GM23338 (cell line): ENCODE results near the gene RPTOR. TPM values are rescaled to one million over a fixed set of nuclear protein-coding genes. Genes with fewer than 3 reads are reported as not detected.

Experiments
- ATAC-seq: fragments of 200-7000 bp; cut with Tn5 transposase; 3 replicates; pipeline ENCODE4 v1.9.1; 2020
- DNase-seq: peaks from one replicate; pipeline ENCODE4 v3.0.0-alpha.2; 2015; ENCODE audit warnings: low spot score
- H2AFZ ChIP-seq: fragments of 200-600 bp; sonication (generic); 2 replicates; pipeline ENCODE4 v1.8.0; 2016; ENCODE audit warnings: antibody characterized with exemption, mild to moderate bottlenecking, moderate library complexity
- H3F3A ChIP-seq: fragments of 200-600 bp; sonication (generic); replicated peaks from 2 replicates; pipeline ENCODE4 v1.8.0; 2017; ENCODE audit warnings: antibody characterized with exemption, mixed run types, low read depth
- H3K27ac ChIP-seq: fragments of 200-600 bp; sonication (generic); 2 replicates; pipeline ENCODE4 v1.6.1; 2016; ENCODE audit warnings: low read depth
- H3K27me3 ChIP-seq: fragments of 200-600 bp; sonication (generic); 2 replicates; pipeline ENCODE4 v1.8.0; 2016; ENCODE audit warnings: mild to moderate bottlenecking, mixed run types, moderate library complexity; ENCODE audit not compliant: insufficient read depth
- H3K36me3 ChIP-seq: fragments of 200-600 bp; sonication (generic); 2 replicates; pipeline ENCODE4 v1.8.0; 2016; ENCODE audit warnings: mild to moderate bottlenecking; ENCODE audit not compliant: insufficient read depth
- H3K4me1 ChIP-seq: fragments of 200-600 bp; sonication (generic); 2 replicates; pipeline ENCODE4 v1.8.0; 2016; ENCODE audit warnings: mild to moderate bottlenecking, moderate library complexity; ENCODE audit not compliant: insufficient read depth
- H3K4me2 ChIP-seq: fragments of 200-600 bp; sonication (generic); 2 replicates; pipeline ENCODE4 v1.7.1; 2017; ENCODE audit warnings: mixed run types
- H3K4me3 ChIP-seq: fragments of 200-600 bp; sonication (generic); 2 replicates; pipeline ENCODE4 v1.6.1; 2016; ENCODE audit warnings: mixed run types
- H3K79me2 ChIP-seq: fragments of 200-600 bp; sonication (generic); replicated peaks from 2 replicates; pipeline ENCODE4 v1.8.0; 2017; ENCODE audit warnings: mild to moderate bottlenecking; ENCODE audit not compliant: insufficient read depth
- H3K9me2 ChIP-seq: fragments of 200-600 bp; sonication (generic); 2 replicates; pipeline ENCODE4 v1.8.0; 2017; ENCODE audit not compliant: insufficient read depth
- H4K20me1 ChIP-seq: fragments of 200-600 bp; sonication (generic); replicated peaks from 2 replicates; pipeline ENCODE4 v1.8.0; 2017; ENCODE audit warnings: mild to moderate bottlenecking; ENCODE audit not compliant: insufficient read depth
- H3K27ac Mint-ChIP-seq: 2 replicates; pipeline ENCODE4 v1.8.0; 2020; ENCODE audit warnings: inconsistent platforms, mild to moderate bottlenecking, moderate library complexity, mixed read lengths
- H3K27me3 Mint-ChIP-seq: 3 replicates; pipeline ENCODE4 v1.8.0; 2022; ENCODE audit warnings: low read depth, mild to moderate bottlenecking, moderate library complexity, mixed read lengths, inconsistent platforms; ENCODE audit not compliant: insufficient read depth, poor library complexity
- H3K36me3 Mint-ChIP-seq: 3 replicates; pipeline ENCODE4 v1.8.0; 2021; ENCODE audit warnings: low read depth, mild to moderate bottlenecking, inconsistent platforms, moderate library complexity, mixed read lengths
- H3K4me1 Mint-ChIP-seq: 3 replicates; pipeline ENCODE4 v1.8.0; 2020; ENCODE audit warnings: mild to moderate bottlenecking, inconsistent platforms, mixed read lengths
- H3K4me3 Mint-ChIP-seq: 3 replicates; pipeline ENCODE4 v1.8.0; 2021; ENCODE audit warnings: moderate library complexity, mild to moderate bottlenecking, inconsistent platforms, mixed read lengths
- H3K9me3 Mint-ChIP-seq: 3 replicates; pipeline ENCODE4 v1.8.0; 2020; ENCODE audit warnings: moderate library complexity, mild to moderate bottlenecking, inconsistent platforms, mixed read lengths
- EZH2 ChIP-seq: fragments of 200-600 bp; sonication (generic); IDR thresholded peaks from one replicate; pipeline ENCODE4 v1.8.0; 2017; ENCODE audit warnings: antibody characterized with exemption, mild to moderate bottlenecking, low read depth; ENCODE audit not compliant: unreplicated experiment
- JUNB ChIP-seq: IDR thresholded peaks from one replicate; pipeline ENCODE4 v1.6.1; 2016; ENCODE audit warnings: antibody characterized with exemption; ENCODE audit not compliant: unreplicated experiment
- NANOG ChIP-seq: IDR thresholded peaks from 2 replicates; pipeline ENCODE4 v1.6.1; 2016; ENCODE audit warnings: antibody characterized with exemption, borderline replicate concordance
- POLR2AphosphoS5 ChIP-seq: IDR thresholded peaks from 2 replicates; pipeline ENCODE4 v1.6.1; 2016; ENCODE audit warnings: antibody characterized with exemption, low read depth
- REST ChIP-seq: IDR thresholded peaks from one replicate; pipeline ENCODE4 v1.6.1; 2018; ENCODE audit warnings: antibody characterized with exemption; ENCODE audit not compliant: unreplicated experiment
- STAT1 ChIP-seq: IDR thresholded peaks from one replicate; pipeline ENCODE4 v1.6.1; 2016; ENCODE audit warnings: antibody characterized with exemption; ENCODE audit not compliant: unreplicated experiment
- ZNF114 ChIP-seq: fragments of 250-450 bp; sonication (Bioruptor Pico); IDR thresholded peaks from 2 replicates; pipeline ENCODE4 v1.5.0; 2020; ENCODE audit warnings: mild to moderate bottlenecking, moderate library complexity
- ZNF331 ChIP-seq: fragments of 250-450 bp; sonication (Bioruptor Pico); IDR thresholded peaks from 2 replicates; pipeline ENCODE4 v1.5.0; 2020; ENCODE audit warnings: low read depth, mild to moderate bottlenecking, moderate library complexity
- ZNF462 ChIP-seq: fragments of 250-450 bp; sonication (Bioruptor Pico); IDR thresholded peaks from 2 replicates; pipeline ENCODE4 v1.5.0; 2020; ENCODE audit warnings: mild to moderate bottlenecking, moderate library complexity
- polyA plus RNA-seq: library from polyadenylated mRNA; unstranded; fragments of >200 nt; fragmentation: Nextera tagmentation; extraction: Ambion mirVana; gene quantifications from 2 replicates; pipeline ENCODE4 v1.2.1, GENCODE V29; 2016
- total RNA-seq: library from RNA; depleted of rRNA; stranded (reverse); fragments of >200 nt; shearing (Covaris generic); gene quantifications from 2 replicates; pipeline ENCODE4 v1.2.3, GENCODE V29; 2014

RPTOR gene
- total and polyA plus RNA-seq, 2 experiments from 2014 or later, result 9.5 to 38.0 TPM

- TF ChIP-seq ZNF462 (CRISPR knock-in tag) (no peak), EZH2 (no peak), POLR2AphosphoS5 (no peak), ZNF331 (no peak), STAT1 (no peak)
These were observed 825 bp downstream of the RPTOR start (continued) for GRCh38 chr17:80545499-80545826.

- Histone ChIP-seq H3F3A (no peaks in the 10 kb centered on the region), H4K20me1 (peaks cover 23% of the 10 kb centered on the region; the same call in 1 of the 2 replicates), H3K4me1 (peaks cover 11% of the 10 kb centered on the region), H2AFZ (no peak overlapping the region), H3K27me3 (no peaks in the 10 kb centered on the region), H3K36me3 (no peaks in the 10 kb centered on the region), H3K4me2 (peak overlapping the region; percentile 91), H3K9me2 (no peaks in the 10 kb centered on the region), H3K4me3 (peak overlapping the region; percentile 87), H3K27ac (no peak overlapping the region), H3K79me2 (peaks cover 61% of the 10 kb centered on the region)
- Mint-ChIP-seq H3K9me3 (no peaks in the 10 kb centered on the region), H3K27me3 (peaks cover 15% of the 10 kb centered on the region), H3K4me1 (peaks cover 7% of the 10 kb centered on the region), H3K4me3 (peak overlapping the region; percentile 96), H3K27ac (no peak overlapping the region), H3K36me3 (no peaks in the 10 kb centered on the region)
- ATAC-seq (no peak), DNase-seq (no peak)
- no peak for TF ChIP-seq REST
- TF ChIP-seq ZNF114 (CRISPR knock-in tag), result no peak
- no peak for TF ChIP-seq JUNB
- no peak for TF ChIP-seq NANOG
These were observed 1.6 kb downstream of the RPTOR start for GRCh38 chr17:80546267-80546666.
